ENCODE measurements around the gene EVL.

EVL gene

DNA sequence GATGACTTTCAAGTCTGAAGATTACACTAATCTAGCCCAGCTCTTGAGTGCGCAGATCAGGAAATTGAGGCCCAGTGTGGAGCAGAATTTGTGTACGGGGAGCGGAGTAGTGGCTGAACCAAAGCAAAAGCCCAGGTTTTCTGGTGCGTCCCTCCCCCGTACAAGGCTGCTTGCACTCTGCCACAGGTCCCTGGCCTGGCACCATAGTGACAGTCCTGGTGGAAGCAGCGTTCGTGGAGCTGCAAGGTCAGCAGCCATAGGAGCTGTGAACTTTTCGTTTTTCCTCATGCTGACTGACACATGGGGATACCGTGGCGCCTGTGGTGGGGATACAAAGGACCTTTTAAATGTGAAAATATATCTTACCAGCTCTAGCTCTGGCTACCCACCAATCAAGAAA, 1.7 kb downstream of the EVL start:
- Mint-ChIP-seq H3K36me3 (ENCODE audit: low read depth) (peaks cover 48% of the 10 kb centered on the region), H3K27ac (peak overlapping the region; percentile 98), H3K4me3 (peak overlapping the region; percentile 86), H3K27me3 (no peaks in the 10 kb centered on the region), H3K9me3 (no peaks in the 10 kb centered on the region), H3K4me1 (ENCODE audit: low read depth) (peaks cover 96% of the 10 kb centered on the region)
- peak; percentile 70 for DNase-seq

DNA sequence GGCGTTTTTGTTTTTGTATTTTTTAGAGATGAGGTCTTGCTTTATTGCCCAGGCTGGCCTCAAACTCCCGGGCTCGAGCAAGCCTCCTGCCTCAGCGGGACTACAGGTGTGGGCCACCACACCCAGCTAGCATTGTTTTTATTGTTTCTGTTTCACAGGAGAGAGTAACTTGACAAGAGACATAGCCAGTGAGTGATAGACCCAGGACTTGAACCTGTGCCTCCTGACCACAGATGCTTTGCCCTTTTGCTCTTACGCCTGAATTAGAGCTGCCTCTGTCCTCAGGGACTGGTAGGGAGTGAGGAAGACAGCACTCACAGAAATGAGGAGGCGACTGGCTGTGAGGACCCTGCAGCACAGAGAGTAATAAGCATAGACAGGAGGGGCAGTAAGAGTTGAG, 2.3 kb downstream of the EVL start:
- peaks cover 49% of the 10 kb centered on the region for H3K36me3 Mint-ChIP-seq (ENCODE audit: low read depth)
- peaks cover 94% of the 10 kb centered on the region for H3K4me1 Mint-ChIP-seq (ENCODE audit: low read depth)
- DNase-seq = peak; percentile 59
- no peaks in the 10 kb centered on the region for H3K9me3 Mint-ChIP-seq
- peak overlapping the region; percentile 98 for H3K27ac Mint-ChIP-seq
- H3K27me3 Mint-ChIP-seq = no peaks in the 10 kb centered on the region
- peak overlapping the region; percentile 86 for H3K4me3 Mint-ChIP-seq

DNA sequence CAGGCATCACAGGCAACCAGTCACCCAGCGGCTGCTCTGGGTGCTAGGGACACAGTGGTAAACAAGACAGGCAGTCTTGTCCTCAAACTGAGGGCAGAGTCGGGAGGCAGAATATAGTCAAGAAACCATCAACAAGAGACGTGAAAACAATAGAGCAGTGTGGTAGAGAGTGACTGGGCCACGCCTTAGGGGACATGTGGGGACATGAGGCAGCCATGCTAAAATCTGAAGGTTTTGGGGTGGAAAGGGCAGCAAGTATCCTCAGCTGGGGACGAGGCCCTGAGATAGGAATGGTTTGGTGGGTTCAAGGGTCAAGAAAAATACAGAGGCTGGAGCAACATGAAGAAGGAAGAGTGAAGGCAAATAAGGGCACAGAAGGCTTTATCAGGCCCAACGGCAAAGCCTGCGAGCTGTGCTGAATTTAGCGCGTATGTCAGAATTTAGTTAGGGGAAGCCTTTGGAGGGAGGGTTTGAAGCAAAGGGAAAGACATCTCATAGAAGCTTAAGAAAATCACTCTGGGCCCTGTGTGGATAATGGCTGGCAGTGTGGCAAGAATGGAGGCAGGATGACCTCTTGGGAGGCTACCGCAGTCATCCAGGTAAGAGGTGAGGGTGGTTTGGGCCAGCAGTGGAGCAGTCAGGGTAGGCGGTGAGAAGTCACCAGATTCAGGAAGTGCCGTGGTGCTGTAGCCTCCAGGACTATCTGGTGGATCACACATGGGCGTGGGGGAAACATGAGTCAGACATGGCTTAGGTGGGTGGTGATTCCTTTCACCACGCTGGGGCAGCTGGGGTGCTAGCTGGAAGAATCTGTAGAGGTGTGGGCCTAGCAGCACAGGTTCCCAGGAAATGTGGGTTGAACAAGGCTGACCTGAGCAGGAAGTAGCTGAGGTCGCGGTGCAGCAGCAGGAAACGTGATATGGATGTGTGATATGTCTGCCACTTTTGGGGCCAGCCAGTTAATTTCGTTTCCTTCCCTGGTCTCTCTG, 3.0 kb downstream of the EVL start:
- DNase-seq = peak; percentile 88
- H3K27me3 Mint-ChIP-seq = no peaks in the 10 kb centered on the region
- peaks cover 94% of the 10 kb centered on the region for H3K4me1 Mint-ChIP-seq (ENCODE audit: low read depth)
- H3K9me3 Mint-ChIP-seq = no peaks in the 10 kb centered on the region
- H3K27ac Mint-ChIP-seq = peak overlapping the region; percentile 98
- H3K4me3 Mint-ChIP-seq = peak overlapping the region; percentile 86
- H3K36me3 Mint-ChIP-seq (ENCODE audit: low read depth) = peaks cover 57% of the 10 kb centered on the region

DNA sequence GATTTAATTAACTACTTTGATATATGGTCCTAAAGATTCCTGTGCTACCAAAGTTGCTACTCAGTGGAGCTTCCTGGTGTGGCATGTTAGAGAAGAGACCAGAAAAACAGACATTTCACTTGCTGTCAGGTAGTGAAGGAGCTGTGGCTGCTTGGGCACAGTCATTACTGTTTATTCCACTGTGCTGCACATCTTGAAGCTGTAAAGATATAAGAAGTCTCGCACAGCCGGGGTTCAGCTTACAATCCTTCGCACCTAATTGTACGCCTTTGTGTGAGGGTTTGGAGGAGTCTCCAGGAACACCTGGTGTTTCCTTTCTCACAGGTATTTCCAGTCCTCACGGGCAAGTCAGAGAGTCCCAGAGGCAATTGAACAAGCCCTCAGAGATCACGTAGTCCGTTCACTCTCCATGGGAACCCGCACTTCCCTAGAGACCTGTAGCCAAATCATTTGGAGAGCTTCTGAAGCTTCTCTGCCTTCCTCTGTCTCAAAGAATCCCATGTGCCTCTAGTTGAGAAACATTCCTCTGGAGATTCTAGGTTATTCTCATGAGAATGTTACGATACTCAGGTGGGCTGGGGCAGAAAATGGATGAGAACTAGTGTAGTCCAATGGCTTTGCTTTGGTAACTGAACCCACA, 4.1 kb downstream of the EVL start:
- Mint-ChIP-seq H3K9me3 (no peaks in the 10 kb centered on the region), H3K4me1 (ENCODE audit: low read depth) (peaks cover 94% of the 10 kb centered on the region), H3K27me3 (no peaks in the 10 kb centered on the region), H3K4me3 (peak overlapping the region; percentile 86), H3K36me3 (ENCODE audit: low read depth) (peaks cover 66% of the 10 kb centered on the region), H3K27ac (peak overlapping the region; percentile 98)
- DNase-seq = peak; percentile 52

DNA sequence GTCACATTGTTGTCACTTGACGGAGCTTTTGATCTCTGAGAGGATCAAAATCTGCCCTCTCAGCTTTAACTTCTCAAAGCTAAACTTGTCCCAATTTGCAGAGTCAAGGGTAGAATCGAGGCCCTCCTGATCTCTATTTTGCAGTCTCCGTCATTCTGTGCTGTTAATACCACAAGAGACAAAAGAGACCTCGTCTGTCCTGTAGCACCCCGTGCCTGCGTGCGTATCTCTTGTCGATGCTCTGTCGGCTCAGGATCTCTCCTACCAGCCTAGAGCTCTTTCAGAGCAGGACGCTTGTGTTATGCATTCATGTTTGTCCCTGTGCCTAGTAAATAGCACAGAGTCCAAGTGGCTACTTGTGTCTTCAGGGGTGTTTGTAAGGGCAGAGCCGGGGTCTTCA, 5.1 kb downstream of the EVL start:
- Mint-ChIP-seq H3K36me3 (ENCODE audit: low read depth) (peaks cover 76% of the 10 kb centered on the region), H3K4me3 (peak overlapping the region; percentile 86), H3K9me3 (no peaks in the 10 kb centered on the region), H3K27me3 (no peaks in the 10 kb centered on the region), H3K27ac (peak overlapping the region; percentile 98), H3K4me1 (ENCODE audit: low read depth) (peaks cover 95% of the 10 kb centered on the region)
- no peak for DNase-seq

DNA sequence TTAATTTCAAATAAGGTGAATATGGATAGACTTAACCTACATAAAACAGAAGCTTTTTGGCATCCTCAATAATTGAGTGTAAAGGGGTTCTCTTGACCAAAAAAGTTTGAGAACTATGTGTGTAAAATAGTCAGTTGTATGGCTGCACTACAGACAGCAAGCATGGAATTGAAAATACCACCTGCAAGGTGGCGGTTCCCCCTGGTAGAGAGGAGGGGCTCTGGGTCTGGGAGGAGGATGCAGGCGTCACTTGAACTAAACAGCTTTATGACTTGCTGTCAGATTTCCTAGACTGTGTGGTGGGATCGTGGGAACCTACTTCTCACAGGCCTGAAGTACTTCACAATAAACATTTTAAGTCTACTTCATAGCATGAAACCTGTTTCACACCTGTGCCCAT, 6.3 kb downstream of the EVL start:
- Mint-ChIP-seq H3K4me1 (ENCODE audit: low read depth) (peaks cover 96% of the 10 kb centered on the region), H3K27me3 (no peaks in the 10 kb centered on the region), H3K9me3 (no peaks in the 10 kb centered on the region), H3K27ac (peak overlapping the region; percentile 98), H3K36me3 (ENCODE audit: low read depth) (peaks cover 82% of the 10 kb centered on the region), H3K4me3 (peak overlapping the region; percentile 86)
- DNase-seq = no peak

DNA sequence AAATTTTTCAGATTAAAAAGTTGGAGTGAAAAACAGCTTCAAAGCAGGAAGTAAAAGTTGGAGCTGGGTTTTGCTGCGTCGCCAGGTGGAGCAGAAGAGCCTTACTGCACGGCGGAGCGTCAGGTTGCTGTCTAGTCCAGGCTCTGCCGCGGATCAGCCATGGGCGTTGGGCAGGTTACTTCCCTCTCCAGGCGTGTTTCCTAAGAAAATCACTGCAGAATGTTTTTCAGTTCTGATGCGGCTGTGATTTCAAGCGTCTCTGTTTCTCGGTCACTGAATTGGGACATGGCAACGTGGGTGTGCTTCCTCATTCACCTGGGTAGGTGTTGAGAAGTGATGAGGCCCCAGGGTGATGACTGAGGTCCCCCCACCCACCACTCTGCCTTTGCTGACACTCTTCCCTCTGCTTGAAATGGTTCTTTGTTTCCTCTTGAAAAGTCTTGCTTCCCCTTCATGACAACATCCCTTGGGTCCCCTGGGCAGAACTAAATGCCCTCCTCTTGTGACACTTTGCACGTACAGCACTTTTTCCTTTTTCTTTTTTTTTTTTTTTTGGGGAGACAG, 7.6 kb downstream of the EVL start:
- H3K4me3 Mint-ChIP-seq = peak overlapping the region; percentile 86
- peaks cover 79% of the 10 kb centered on the region for H3K36me3 Mint-ChIP-seq (ENCODE audit: low read depth)
- no peaks in the 10 kb centered on the region for H3K27me3 Mint-ChIP-seq
- peaks cover 96% of the 10 kb centered on the region for H3K4me1 Mint-ChIP-seq (ENCODE audit: low read depth)
- DNase-seq = peak; percentile 75
- no peaks in the 10 kb centered on the region for H3K9me3 Mint-ChIP-seq
- peak overlapping the region; percentile 98 for H3K27ac Mint-ChIP-seq

DNA sequence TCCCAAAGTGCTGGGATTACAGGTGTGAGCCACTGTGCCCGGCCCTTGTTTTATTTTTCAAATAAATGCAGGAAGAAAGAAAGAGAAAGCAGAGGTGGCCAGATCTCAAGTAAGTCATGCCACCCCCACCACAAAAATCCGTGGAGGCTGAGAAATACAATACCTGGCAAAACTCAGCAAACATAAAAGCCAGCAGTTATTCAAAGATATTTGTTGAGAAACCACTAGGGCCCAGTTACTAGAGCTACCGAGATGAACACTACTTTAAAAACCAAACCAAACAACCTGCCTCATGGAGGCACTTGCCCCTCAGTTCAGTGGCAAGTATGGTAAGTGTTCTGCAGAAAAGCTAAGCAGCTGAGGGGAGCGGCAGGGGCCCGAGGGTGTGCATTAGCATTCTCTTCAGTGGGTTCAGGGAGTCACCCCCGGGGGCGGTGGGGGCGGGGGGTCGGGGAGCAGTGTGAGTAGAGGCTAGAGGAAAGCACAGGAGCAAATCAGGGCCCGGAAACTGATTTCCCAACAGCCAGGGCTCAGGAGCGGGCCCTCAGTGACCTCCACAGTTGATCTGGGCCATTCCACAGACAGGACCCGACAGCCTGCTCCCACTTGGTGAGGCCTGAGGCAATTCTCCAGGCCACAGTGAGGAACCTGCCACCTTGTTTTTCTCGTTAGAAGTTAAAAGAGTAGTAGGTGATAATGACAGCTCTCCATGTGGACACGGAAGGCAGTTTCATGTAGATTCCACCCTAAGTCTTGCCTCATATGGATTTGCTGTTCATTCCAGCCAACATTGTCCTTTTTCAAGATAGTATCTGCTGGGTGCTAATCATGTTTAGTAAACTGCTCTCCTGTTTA, 8.6 kb downstream of the EVL start:
- peaks cover 76% of the 10 kb centered on the region for H3K36me3 Mint-ChIP-seq (ENCODE audit: low read depth)
- DNase-seq = no peak

DNA sequence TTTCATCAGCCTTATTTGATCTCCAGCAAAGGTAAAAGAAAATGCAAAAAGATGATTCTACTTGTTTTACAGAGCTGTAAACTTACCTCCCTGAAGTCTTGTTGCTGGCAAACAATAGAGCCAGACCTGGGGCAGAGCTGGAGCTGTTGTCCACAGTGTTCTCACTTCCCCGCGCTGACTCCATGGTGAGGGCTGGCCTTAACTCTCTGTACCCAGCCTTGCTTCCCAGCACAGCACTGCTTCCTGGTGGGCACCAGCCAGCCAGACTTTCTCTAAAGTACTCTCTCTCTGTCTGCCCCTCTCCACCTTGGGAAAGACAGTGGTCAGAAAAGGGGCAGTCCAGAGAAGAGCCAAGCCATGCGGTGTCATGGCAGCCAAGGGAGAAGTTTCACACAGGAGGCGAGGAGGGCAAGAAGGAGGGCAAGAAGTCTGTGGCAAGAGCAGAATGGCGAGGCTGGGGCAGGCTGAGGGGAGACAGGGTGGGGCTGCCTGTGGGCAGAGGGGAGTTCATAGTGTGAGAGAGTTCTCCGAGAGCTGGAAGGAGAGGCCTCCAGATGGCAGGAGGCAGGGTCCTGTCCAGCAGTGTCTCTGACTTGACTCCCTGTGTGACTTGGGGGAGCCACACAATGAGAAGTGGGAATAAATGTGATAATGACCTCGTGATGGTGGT, 9.3 kb downstream of the EVL start:
- no peak for DNase-seq
- H3K9me3 Mint-ChIP-seq = no peaks in the 10 kb centered on the region
- peak overlapping the region; percentile 98 for H3K27ac Mint-ChIP-seq
- no peaks in the 10 kb centered on the region for H3K27me3 Mint-ChIP-seq
- H3K36me3 Mint-ChIP-seq (ENCODE audit: low read depth) = peaks cover 75% of the 10 kb centered on the region
- H3K4me1 Mint-ChIP-seq (ENCODE audit: low read depth) = peaks cover 96% of the 10 kb centered on the region
- H3K4me3 Mint-ChIP-seq = peak overlapping the region; percentile 86

More for the DNA sequence above, 8.6 kb downstream of the EVL start:
- Mint-ChIP-seq H3K27me3 (no peaks in the 10 kb centered on the region), H3K4me1 (ENCODE audit: low read depth) (peaks cover 96% of the 10 kb centered on the region), H3K27ac (peak overlapping the region; percentile 98), H3K9me3 (no peaks in the 10 kb centered on the region), H3K4me3 (peak overlapping the region; percentile 86)

DNA sequence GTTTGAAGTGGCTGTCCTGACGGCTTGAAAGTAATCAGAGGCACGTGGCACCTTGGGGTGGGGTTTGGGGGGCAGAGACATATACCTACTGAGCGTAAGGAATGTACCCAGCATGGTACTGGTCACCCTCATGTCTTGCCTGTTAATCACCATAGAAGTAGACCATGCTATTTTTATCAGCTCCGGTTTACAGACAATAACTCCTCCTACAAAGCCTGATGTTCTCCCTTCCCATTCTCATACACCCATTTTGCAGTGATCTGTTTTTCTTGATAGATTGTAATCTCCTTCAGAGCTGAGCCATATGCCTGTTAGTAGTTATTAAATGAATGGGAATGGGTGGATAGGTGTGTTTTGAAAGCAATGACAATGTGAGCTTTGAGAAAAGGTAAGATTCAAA, 10.5 kb downstream of the EVL start:
- Mint-ChIP-seq H3K27ac (peak overlapping the region; percentile 98), H3K9me3 (no peaks in the 10 kb centered on the region), H3K27me3 (no peaks in the 10 kb centered on the region), H3K4me1 (ENCODE audit: low read depth) (peaks cover 97% of the 10 kb centered on the region), H3K4me3 (peak overlapping the region; percentile 86), H3K36me3 (ENCODE audit: low read depth) (peaks cover 75% of the 10 kb centered on the region)
- no peak for DNase-seq

DNA sequence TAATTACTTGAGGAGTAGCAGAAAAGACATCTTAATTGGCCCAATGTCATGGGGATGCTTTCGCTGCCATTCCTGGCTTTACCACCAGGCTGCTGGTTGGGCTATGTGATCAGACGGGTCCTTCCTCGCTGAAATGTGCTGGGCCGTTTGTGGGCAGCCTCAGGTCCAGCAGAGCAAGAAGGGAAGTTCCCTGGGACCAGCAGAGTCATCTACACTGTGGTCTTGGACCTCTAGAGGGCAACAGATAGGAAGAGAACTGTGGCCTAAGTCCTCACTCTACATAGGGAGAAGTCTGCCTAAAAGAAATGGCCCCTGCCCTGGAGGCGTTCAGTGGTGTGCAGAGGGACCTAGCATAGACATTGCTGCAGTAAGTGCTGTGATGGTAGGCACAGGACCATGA, 10.9 kb downstream of the EVL start:
- no peaks in the 10 kb centered on the region for H3K9me3 Mint-ChIP-seq
- peaks cover 70% of the 10 kb centered on the region for H3K36me3 Mint-ChIP-seq (ENCODE audit: low read depth)
- H3K4me1 Mint-ChIP-seq (ENCODE audit: low read depth) = peaks cover 96% of the 10 kb centered on the region
- no peak for DNase-seq
- H3K27ac Mint-ChIP-seq = peak overlapping the region; percentile 98
- peak overlapping the region; percentile 86 for H3K4me3 Mint-ChIP-seq
- no peaks in the 10 kb centered on the region for H3K27me3 Mint-ChIP-seq

DNA sequence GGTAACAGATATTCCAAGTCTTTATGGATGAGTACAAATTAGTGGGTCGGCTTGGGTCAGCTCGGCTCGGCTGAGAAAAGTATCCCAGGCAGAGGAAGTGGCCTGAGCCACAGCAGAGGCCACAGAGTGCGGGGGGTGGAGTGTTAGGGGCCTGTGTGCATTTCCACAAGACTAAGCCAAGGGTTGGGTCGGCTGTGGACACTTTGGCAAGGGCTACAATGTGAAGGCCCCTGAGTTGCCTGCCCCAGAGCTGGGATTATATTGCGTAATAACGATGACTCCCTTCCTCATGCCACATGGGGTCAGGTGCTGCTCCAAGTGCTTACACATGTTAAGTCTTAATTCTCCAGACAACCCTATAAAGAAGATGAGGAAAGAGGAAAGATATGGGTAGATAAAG, 11.4 kb downstream of the EVL start:
- DNase-seq = no peak
- H3K36me3 Mint-ChIP-seq (ENCODE audit: low read depth) = peaks cover 67% of the 10 kb centered on the region
- H3K4me1 Mint-ChIP-seq (ENCODE audit: low read depth) = peaks cover 96% of the 10 kb centered on the region
- H3K4me3 Mint-ChIP-seq = peak overlapping the region; percentile 86
- H3K27ac Mint-ChIP-seq = peak overlapping the region; percentile 98
- H3K27me3 Mint-ChIP-seq = no peaks in the 10 kb centered on the region
- no peaks in the 10 kb centered on the region for H3K9me3 Mint-ChIP-seq

DNA sequence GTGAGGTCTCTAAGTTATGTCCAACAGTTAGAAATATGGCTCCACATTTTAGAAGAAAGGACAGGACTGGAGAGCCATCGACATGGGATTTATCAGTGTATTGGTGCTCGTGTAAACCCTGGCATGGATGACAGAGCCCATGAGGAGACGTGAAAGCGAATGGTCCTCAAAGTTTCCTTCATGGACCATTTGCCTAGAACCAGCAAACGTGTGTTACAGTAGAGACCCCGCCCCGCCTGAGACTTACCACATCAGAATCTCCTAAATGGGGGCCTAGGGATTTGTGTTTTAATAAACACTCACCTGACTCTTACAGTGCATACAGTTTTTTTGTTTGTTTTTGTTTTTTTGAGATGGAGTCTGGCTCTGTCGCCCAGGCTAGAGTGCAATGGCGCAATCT, 12.2 kb downstream of the EVL start:
- H3K4me3 Mint-ChIP-seq = peak overlapping the region; percentile 70

More for the DNA sequence above, 12.2 kb downstream of the EVL start:
- no peaks in the 10 kb centered on the region for H3K9me3 Mint-ChIP-seq
- peaks cover 97% of the 10 kb centered on the region for H3K4me1 Mint-ChIP-seq (ENCODE audit: low read depth)
- no peak for DNase-seq
- H3K27ac Mint-ChIP-seq = peak overlapping the region; percentile 98
- peaks cover 67% of the 10 kb centered on the region for H3K36me3 Mint-ChIP-seq (ENCODE audit: low read depth)
- no peaks in the 10 kb centered on the region for H3K27me3 Mint-ChIP-seq
